GM18519 (cell line): ENCODE data around the gene MEIOC.
"Not testable (repeated sequence)": the region's sequence is repeated elsewhere in the genome, so short reads cannot be mapped to it uniquely, and the experiment has no call there.

Experiments used
- ATAC-seq: cut with Tn5 transposase; IDR thresholded peaks from one replicate; pipeline ENCODE4 v1.9.1; 2021; ENCODE audit warnings: mild to moderate bottlenecking, moderate library complexity; ENCODE audit not compliant: unreplicated experiment, low FRiP score

The MEIOC gene

DNA sequence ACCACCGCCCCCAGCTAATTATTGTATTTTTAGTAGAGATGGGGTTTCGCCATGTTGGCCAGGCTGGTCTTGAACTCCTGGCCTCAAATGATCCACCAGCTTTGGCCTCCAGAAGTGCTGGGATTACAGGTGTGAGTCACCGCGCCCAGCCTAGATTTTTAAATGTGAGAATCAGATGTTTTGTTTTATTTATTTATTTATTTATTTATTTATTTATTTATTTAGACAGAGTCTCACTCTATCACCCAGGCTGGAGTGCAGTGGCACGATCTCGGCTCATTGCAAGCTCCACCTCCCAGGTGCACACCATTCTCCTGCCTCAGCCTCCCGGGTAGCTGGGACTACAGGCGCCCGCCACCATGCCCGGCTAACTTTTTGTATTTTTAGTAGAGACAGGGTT is 44.0 kb downstream of the MEIOC start:
- ATAC-seq = not testable (repeated sequence)

DNA sequence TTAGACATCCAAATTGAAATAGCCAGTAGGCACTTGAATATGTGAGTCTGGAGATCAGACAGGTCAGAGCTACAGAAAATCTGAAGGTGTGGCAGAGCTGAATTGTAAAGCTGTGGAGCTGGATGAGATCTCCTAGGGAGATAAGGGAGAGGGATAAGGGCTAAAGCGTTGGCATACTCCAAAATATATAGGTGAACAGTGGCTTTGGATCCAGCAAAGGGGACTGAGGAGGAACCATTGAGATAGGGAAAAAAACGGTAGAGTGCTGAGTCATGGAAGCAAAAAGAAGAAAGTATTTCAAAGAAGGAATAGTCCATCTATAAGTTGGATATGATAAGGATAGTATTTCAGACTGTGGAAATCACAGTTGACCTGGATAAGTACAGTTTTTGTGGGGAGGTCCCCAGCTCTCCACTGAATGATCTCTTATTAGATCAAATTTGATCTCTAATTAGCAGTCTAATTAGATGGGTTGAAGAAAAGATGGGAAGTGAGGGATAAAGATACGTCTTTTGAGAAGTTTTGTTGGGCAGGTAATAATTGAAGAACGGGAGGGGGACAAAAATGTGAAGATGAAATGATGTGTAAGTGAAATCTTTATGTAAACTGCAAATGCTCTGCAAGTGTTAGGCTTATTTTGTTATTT is 51.6 kb downstream of the MEIOC start:
- no peak for ATAC-seq

- ATAC-seq = no peak
Measured at GRCh38 chr17:44708401-44709263, 52.4 kb downstream of the MEIOC start, which contains the start of gene DBF4B. DBF4B (plus strand) TSS chr17:44708665; CDS start chr17:44708821, 156 bp downstream.

DNA sequence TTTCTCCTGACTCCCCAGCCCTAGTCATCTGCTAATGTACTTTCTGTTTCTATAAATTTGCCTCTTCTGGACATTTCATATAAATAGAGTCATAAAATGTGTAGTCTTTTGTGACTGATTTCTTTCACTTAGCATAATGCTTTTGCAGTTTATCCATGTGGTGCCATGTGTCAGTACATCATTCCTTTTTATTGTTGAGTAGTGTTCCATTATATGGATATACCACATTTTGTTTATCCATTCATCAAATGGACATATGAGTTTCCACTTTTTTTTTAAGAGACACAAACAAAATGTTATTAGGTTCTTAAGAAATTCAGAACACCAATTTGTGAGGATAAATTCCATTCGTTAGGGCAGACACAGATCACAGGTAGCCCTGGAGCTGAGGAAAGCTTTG is 63.2 kb downstream of the MEIOC start:
- ATAC-seq = no peak

GRCh38 chr17:44722254-44722653 is 66.0 kb downstream of the MEIOC start:
- ATAC-seq = no peak
